HUDEP-2 (cell line): ENCODE measurements around the gene ATG16L1.
A peak's percentile ranks its signal among the peaks of the same experiment; 100 is the strongest.
"Not testable (repeated sequence)": the region's sequence is repeated elsewhere in the genome, so short reads cannot be mapped to it uniquely, and the experiment has no call there.

Source experiments
- DNase-seq, 76 experiments: peaks; one replicate each; lab custom pipeline; 2025; ENCODE audit not compliant: unreplicated experiment in 76 of 76; lab: John Stamatoyannopoulos, UW

The ATG16L1 gene

DNA sequence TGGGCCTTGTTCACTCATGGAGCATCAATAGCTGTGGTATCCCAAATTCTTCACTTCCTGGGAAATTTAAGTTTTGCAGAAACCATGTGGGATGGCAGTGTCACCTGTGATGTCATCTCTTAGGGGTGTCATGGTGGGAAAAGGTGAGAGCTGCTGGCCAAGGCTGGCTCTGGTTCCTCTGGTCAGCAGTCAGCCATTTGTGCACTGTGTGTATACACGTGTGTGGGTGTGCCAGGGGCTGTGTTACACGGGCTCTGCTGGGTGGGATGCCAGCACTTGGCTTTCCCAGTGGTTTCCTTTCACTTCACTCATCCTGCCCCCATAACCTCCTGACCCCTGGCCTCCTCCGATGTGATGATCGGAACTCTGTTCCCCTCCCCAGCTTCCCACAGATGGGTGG, 77.4 kb downstream of the ATG16L1 start:
- DNase-seq = no peak

DNA sequence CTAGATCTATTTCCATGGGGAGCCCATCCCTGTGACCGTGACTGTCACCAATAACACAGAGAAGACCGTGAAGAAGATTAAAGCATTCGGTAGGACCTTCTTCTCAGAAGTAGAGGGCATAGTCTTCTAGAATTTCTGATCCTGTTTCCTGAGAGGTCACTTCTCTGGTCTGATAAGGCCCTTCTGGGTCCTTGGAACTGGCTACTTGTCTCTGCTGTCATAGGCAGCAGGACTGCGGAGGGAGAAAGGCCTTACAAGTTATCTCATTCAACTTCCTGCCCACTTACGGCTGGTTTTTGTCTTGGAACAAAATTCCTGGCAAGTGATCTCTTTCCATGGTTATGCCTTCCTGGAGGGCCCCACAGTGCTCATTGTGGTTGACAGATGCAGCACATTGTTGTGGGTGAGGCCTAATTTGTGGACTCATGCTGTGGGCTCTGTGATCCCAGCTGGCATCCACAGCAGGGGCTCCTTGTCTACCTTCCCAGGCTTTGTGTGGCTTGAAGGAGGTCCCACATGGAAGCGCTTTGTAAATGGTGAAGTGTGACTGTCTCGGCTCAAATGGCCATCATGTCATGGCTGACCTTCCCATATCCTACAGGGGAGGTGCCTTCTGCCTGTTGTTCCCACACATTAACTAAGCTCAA, 78.1 kb downstream of the ATG16L1 start:
- no peak for DNase-seq

DNA sequence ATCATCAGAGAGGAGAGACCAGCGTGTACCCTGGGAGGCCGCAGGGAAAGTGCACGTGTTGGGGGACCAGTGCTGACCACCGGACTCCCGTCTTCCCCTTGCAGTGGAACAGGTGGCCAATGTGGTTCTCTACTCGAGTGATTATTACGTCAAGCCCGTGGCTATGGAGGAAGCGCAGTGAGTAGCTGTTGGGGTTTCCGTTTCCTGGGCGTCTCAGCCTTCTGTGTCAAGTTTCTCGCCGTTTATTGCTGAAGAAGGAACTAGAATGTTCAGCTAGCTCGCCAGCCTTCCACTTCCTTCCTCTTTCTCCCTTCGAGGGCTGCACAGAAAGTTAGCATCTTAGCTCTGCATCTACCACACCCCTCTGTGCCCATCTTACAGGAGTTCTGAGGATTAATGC, 80.1 kb downstream of the ATG16L1 start:
- DNase-seq = peak in 7 of 76 experiments; percentile 4 to 25 (median 13)

DNA sequence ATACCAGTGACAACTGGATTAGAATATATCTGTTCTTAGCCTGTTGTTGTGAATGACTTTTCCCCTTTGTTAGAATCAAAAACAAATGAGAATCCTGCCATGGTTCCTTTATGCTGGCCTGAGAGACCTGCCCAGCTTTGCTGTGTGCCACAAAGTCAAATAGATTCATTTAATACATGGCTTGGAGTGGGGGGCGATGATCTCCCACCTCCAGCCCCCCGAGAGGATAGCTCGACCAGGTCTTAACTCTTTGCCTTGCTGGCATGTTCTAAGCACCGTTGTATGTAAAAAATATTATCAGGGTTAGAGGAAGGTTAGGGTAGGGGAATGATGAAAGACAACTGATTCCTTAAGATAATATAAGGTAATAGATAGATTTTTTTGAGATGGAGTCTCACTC, 80.7 kb downstream of the ATG16L1 start:
- no peak for DNase-seq

DNA sequence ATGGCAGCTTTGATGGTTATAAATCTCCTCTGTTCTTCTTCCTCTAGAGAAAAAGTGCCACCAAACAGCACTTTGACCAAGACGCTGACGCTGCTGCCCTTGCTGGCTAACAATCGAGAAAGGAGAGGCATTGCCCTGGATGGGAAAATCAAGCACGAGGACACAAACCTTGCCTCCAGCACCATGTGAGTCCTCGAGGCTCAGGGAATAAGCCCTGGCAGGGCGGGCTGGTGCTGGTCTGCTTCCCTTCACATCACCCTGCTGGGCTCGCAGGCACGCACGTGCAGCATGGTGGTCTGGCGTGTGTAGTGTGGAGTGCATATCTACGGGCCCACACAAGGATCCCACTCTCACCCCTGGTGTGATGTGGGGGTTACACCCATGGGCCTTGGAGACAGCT, 83.4 kb downstream of the ATG16L1 start:
- DNase-seq = no peak

DNA sequence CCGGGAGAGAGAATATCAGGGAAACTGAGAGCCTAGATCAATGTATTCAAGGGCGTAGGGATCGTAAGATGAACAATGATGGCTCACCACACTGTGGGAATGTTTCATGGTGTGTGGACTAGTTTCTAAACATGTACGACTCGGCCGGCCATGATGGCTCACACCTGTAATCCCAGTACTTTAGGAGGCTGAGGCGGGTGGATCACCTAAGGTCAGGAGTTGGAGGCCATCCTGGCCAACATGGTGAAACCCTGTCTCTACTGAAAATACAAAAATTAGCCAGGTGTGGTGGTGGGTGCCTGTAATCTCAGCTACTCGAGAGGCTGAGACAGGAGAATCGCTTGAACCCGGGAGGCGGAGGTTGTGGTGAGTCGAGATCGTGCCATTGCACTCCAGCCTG, 84.6 kb downstream of the ATG16L1 start:
- not testable (repeated sequence) for DNase-seq

DNA sequence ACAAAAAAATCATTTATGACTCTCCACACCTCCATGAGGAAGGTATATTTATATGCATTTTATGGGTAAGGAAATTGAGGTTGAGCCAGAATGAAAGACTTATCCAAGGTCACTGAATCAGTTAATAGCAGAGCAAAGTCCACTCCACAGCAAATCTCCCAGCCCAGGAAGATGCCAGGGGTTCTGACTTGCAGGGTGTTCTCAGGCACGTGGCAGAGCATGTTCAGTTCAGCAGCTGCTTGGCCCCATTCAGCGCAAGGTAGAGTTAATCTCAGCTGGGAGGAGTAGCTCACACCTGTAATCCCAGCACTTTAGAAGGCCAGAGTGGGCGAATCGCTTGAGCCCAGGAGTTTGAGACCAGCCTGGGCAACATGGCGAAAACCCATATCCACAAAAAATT, 85.1 kb downstream of the ATG16L1 start:
- no peak for DNase-seq

DNA sequence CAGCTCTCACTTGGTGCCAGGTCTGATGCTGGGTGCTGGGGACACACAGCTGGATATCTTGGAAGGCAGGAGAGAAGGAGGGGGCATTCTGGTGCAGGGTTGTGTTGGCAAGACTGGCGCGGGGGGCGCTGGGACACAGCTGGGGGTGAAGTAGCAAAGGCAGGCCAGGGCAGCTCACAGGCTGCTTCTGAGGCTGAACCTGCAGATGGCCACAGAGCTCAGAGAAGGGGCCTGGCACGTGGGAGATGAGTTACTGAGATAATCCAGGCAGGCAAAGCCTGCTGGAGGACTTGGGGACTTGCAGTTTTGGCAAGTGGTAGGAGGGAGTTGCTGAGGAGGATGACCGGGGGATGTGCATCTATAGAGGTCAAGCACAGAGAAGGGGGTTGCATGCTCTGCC, 86.6 kb downstream of the ATG16L1 start:
- peak in 4 of 76 experiments; percentile 3 to 13 (median 6) for DNase-seq

DNA sequence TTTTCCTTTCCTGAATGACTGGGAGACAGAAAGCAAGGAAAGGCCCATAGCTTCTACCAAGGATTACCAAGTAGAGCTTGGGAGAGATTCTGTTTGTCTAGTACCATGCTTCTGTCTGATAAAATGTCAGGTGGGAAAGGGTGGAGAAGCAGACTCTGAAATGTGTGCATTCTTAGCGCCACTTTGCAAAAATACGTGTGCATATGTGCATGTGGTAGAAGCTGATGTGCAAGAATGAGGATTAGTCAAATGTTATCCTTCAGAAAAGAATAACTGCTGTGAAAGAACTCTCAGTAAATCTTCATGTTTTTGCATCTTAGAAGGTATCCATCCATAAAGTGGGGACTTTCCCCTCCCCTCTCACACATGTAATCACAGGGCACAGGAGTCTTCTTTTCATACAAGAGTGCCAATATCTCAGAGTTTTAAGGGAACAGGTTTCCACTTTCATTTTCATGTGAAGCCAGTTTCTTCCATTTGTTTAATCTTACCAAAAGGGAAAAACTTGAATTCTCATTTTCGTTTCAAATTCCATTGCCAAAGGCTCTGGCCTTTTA, 87.4 kb downstream of the ATG16L1 start:
- DNase-seq = no peak

DNA sequence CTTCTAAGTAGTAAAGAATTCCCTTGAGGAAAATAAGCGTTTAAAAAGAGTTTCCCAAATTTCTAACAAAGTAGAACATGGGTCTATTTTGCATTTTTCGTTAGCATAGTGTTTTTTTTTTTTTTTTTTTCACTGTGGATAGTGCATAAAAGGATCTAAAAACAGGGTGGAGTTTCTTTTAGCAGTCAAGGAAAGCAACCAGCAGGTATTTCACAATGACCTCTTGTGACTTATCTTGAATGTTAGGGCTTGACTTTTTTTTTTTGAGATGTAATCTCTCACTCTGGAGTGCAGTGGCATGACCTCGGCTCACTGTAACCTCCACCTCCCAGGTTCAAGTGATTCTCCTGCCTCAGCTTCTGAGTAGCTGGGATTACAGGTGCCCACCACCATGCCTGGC, 88.0 kb downstream of the ATG16L1 start:
- no peak for DNase-seq

DNA sequence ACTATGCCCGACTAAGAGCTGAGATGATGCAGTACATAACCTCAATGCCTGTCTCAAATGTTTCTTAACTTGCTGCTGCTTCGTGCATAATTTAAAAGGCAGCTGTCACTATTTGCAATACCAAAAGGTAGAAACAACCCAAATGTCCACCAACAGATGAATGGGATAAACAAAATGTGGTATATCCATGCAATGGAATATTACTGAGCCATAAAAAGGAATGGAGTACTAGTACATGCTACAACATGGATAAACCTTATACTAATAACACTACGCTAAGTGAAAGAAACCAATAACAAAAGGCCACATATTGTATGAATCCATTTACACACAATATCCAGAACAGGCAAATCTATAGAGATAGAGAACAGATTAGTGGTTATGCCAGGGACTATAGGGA, 89.8 kb downstream of the ATG16L1 start:
- no peak for DNase-seq

DNA sequence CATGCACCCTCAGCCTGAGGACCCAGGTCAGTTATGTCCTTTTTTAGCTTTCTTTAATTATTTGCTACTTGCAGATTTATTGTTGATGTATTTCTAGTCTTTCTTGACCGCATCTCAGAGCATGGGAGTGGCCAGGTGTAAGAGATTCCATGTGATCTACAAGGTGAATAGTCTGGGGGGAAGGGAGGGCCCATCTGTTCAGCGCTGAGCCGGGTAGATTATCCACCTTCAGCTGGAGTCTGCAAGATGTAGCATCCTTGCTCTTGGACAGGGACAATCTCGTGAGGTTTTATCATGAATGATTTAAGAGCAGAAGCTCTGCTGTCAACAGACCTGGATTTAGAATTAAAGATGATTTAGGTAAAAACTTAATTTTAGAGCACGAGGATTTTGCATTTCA, 90.8 kb downstream of the ATG16L1 start:
- DNase-seq = no peak

DNA sequence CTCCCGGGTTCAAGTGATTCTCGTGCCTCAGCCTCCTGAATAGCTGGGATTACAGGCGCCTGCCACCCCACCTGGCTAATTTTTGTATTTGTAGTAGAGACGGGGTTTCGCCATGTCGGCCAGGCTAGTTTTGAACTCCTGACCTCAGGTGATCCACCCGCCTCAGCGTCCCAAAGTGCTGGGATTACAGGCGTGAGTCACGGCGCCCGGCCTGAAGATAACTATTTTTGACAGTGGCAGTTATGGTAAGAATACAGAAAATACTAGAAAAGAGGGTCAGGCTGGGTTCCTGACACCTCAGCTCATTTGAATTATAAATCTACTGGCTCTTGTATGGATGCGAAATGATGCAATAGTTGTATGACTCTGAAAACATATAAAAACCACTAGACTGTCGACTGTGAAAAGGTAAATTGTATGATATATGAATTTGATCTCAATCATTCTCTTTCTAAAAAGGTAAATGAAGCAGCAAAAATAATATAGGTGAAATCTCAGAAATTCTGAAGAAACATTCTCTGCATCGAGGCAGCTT, 91.8 kb downstream of the ATG16L1 start:
- no peak for DNase-seq
